Measurements from ENCODE around the gene ZBTB11. TPM values are rescaled to one million over a fixed set of nuclear protein-coding genes. Genes with fewer than 3 reads are reported as not detected.
"Not testable (repeated sequence)": the region's sequence is repeated elsewhere in the genome, so short reads cannot be mapped to it uniquely, and the experiment has no call there.

The ZBTB11 gene
- total and polyA plus RNA-seq, 2 of the 13 experiments (the other 11 are each of a cell fraction or from before 2014, with no cell fraction given) = 5.9 to 18.1 TPM

DNA sequence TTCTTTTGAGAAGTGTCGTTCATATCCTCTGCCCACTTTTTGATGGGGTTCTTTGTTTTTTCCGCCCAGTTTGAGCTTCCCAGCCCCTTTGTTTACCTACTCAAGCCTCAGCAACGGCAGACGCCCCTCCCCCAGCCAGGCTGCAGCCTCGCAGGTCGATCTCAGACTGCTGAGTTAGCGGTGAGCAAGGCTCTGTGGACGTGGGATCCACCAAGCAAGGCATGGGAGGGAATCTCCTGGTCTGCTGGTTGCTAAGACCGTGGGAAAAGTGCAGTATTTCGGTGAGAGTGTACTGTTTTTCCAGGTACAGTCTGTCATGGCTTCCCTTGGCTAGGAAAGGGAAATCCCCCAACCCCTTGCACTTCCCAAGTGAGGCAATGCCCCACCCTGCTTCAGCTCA is 71.5 kb downstream of the ZBTB11 start:
- FAIRE-seq; POLR2A ChIA-PET; H4K20me1 ChIP-seq (ENCODE audit: insufficient read depth, low read length); H3K9me3 ChIP-seq (ENCODE audit: low read length); H3K27me3 ChIP-seq (ENCODE audit: control insufficient read depth in 1 of 2, insufficient read depth in 2 of 2, low read length in 2 of 2); H3K4me1 ChIP-seq (ENCODE audit: insufficient read depth, low read length); BruUV-seq (replicated peaks); H3K79me2 ChIP-seq (ENCODE audit: insufficient read depth, low read length); H3K36me3 ChIP-seq (replicated peaks in 1 of 2; ENCODE audit: control insufficient read depth in 1 of 2, insufficient read depth in 2 of 2, low read length in 2 of 2); DNase-seq (ENCODE audit: low spot score); in situ Hi-C loops (cut with HindIII; ENCODE audit: extremely low pct_ligation_motif_present, low pct_unique_long_range_greater_than_20kb); intact Hi-C loops (cut with micrococcal nuclease; ENCODE audit: unreplicated experiment); CTCF ChIA-PET (ENCODE audit: low intra/inter-chr PET ratio, low total read pairs): not testable (repeated sequence)
- Histone ChIP-seq H3K27ac (ENCODE audit: extremely low read length, insufficient read depth, low read length) (peak overlapping the region; percentile 38), H3K9ac (ENCODE audit: insufficient read depth, low read depth, low read length) (peak overlapping the region; percentile 8; the same call in 1 of the 2 replicates), H2AFZ (ENCODE audit: low read length) (peak overlapping the region; percentile 54), H3K4me3 (replicated peaks in 1 of 3; ENCODE audit: insufficient read depth in 1 of 3, low read depth in 2 of 3, low read length in 3 of 3) (peak overlapping the region; percentile 16 to 46 (median 43); a peak in 5 of 6 replicates), H3K4me2 (ENCODE audit: low read depth, low read length) (peak overlapping the region; percentile 57)
- TF ChIP-seq, protein P1, sequence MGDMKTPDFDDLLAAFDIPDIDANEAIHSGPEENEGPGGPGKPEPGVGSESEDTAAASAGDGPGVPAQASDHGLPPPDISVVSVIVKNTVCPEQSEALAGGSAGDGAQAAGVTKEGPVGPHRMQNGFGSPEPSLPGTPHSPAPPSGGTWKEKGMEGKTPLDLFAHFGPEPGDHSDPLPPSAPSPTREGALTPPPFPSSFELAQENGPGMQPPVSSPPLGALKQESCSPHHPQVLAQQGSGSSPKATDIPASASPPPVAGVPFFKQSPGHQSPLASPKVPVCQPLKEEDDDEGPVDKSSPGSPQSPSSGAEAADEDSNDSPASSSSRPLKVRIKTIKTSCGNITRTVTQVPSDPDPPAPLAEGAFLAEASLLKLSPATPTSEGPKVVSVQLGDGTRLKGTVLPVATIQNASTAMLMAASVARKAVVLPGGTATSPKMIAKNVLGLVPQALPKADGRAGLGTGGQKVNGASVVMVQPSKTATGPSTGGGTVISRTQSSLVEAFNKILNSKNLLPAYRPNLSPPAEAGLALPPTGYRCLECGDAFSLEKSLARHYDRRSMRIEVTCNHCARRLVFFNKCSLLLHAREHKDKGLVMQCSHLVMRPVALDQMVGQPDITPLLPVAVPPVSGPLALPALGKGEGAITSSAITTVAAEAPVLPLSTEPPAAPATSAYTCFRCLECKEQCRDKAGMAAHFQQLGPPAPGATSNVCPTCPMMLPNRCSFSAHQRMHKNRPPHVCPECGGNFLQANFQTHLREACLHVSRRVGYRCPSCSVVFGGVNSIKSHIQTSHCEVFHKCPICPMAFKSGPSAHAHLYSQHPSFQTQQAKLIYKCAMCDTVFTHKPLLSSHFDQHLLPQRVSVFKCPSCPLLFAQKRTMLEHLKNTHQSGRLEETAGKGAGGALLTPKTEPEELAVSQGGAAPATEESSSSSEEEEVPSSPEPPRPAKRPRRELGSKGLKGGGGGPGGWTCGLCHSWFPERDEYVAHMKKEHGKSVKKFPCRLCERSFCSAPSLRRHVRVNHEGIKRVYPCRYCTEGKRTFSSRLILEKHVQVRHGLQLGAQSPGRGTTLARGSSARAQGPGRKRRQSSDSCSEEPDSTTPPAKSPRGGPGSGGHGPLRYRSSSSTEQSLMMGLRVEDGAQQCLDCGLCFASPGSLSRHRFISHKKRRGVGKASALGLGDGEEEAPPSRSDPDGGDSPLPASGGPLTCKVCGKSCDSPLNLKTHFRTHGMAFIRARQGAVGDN (CRISPR knock-in tag; IDR thresholded peaks at IDR 0.05) = peak; percentile 46
- TF ChIP-seq, protein P2, sequence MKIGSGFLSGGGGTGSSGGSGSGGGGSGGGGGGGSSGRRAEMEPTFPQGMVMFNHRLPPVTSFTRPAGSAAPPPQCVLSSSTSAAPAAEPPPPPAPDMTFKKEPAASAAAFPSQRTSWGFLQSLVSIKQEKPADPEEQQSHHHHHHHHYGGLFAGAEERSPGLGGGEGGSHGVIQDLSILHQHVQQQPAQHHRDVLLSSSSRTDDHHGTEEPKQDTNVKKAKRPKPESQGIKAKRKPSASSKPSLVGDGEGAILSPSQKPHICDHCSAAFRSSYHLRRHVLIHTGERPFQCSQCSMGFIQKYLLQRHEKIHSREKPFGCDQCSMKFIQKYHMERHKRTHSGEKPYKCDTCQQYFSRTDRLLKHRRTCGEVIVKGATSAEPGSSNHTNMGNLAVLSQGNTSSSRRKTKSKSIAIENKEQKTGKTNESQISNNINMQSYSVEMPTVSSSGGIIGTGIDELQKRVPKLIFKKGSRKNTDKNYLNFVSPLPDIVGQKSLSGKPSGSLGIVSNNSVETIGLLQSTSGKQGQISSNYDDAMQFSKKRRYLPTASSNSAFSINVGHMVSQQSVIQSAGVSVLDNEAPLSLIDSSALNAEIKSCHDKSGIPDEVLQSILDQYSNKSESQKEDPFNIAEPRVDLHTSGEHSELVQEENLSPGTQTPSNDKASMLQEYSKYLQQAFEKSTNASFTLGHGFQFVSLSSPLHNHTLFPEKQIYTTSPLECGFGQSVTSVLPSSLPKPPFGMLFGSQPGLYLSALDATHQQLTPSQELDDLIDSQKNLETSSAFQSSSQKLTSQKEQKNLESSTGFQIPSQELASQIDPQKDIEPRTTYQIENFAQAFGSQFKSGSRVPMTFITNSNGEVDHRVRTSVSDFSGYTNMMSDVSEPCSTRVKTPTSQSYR (CRISPR knock-in tag; IDR thresholded peaks at IDR 0.05; ENCODE audit: borderline replicate concordance) = peak; percentile 77; the same call in 1 of the 2 replicates
- TF ChIP-seq YY1 (IDR thresholded peaks at IDR 0.05; ENCODE audit: insufficient read depth, insufficient replicate concordance, low read depth, low read length) = peak; percentile 52
- ATAC-seq = peak; percentile 41; the same call in 1 of the 3 replicates
- 34% methylated on average over 10 of the region's 10 CpGs for WGBS (ENCODE audit: low lambda C conversion rate)

Measured in HepG2 (cell line).